IMR-90 (cell line): ENCODE measurements around the gene CC2D1A. TPM values are rescaled to one million over a fixed set of nuclear protein-coding genes. Genes with fewer than 3 reads are reported as not detected.

Experiments
- ATAC-seq: fragments of 200-7000 bp; cut with Tn5 transposase; 2 replicates; pipeline ENCODE4 v1.9.1; 2020; ENCODE audit warnings: low read depth, mild to moderate bottlenecking, moderate library complexity
- BruUV-seq: library from RNA; stranded (reverse); fragments of 400-500 nt; replicated peaks from 2 replicates; lab custom pipeline; 2021; lab: Mats Ljungman, UMichigan
- CTCF ChIA-PET: fragments of 300-600 bp; formaldehyde crosslinking; extraction: SDS; loops from one replicate; lab custom pipeline; 2021; ENCODE audit warnings: antibody characterized with exemption; lab: Yijun Ruan, JAX
- POLR2A ChIA-PET: fragments of 300-600 bp; sonication (Branson Sonifier 250); formaldehyde crosslinking; loops from one replicate; lab custom pipeline; 2022; ENCODE audit warnings: antibody characterized with exemption; ENCODE audit not compliant: unreplicated experiment; lab: Charles Lee
- DNase-seq: peaks from one replicate; pipeline ENCODE4 v3.0.0; 2013
- H2AFZ ChIP-seq: replicated peaks from 2 replicates; pipeline ENCODE3; 2013; ENCODE audit warnings: low read length, mild to moderate bottlenecking; ENCODE audit not compliant: poor library complexity
- H2AK5ac ChIP-seq: 2 replicates; pipeline ENCODE4 v1.6.1; 2013; ENCODE audit warnings: low read depth, low read length, inconsistent platforms
- H2AK9ac ChIP-seq: replicated peaks from 2 replicates; pipeline ENCODE3; 2013; ENCODE audit warnings: mild to moderate bottlenecking, low read depth, low read length, moderate library complexity; ENCODE audit not compliant: poor library complexity
- H2BK120ac ChIP-seq: 2 replicates; pipeline ENCODE4 v1.6.1; 2013; ENCODE audit warnings: low read depth, low read length, inconsistent platforms
- H2BK15ac ChIP-seq: 3 replicates; pipeline ENCODE4 v1.6.1; 2013; ENCODE audit warnings: low read depth, low read length, inconsistent platforms
- H2BK20ac ChIP-seq: 2 replicates; pipeline ENCODE4 v1.6.1; 2013; ENCODE audit warnings: low read depth, mild to moderate bottlenecking, inconsistent platforms, low read length, moderate library complexity
- H2BK5ac ChIP-seq: 2 replicates; pipeline ENCODE4 v1.6.1; 2013; ENCODE audit warnings: mild to moderate bottlenecking, low read depth, low read length, inconsistent platforms; ENCODE audit not compliant: poor library complexity, severe bottlenecking
- H3K14ac ChIP-seq: replicated peaks from 2 replicates; pipeline ENCODE4 v1.6.1; 2013; ENCODE audit warnings: low read depth, low read length, inconsistent platforms
- H3K18ac ChIP-seq: 2 replicates; pipeline ENCODE4 v1.6.1; 2013; ENCODE audit warnings: low read depth, low read length, control low read depth
- H3K23ac ChIP-seq: 2 replicates; pipeline ENCODE4 v1.6.1; 2013; ENCODE audit warnings: low read depth, low read length, inconsistent platforms
- H3K27ac ChIP-seq: 2 replicates; pipeline ENCODE4 v1.5.1; 2013; ENCODE audit warnings: mild to moderate bottlenecking, control low read depth, low read length; ENCODE audit not compliant: insufficient read depth
- H3K27me3 ChIP-seq: 2 replicates; pipeline ENCODE4 v1.6.1; 2013; ENCODE audit warnings: low read length; ENCODE audit not compliant: control insufficient read depth, insufficient read depth
- H3K36me3 ChIP-seq: 2 replicates; pipeline ENCODE4 v1.6.1; 2013; ENCODE audit warnings: low read length, mixed read lengths; ENCODE audit not compliant: control insufficient read depth, insufficient read depth
- H3K4ac ChIP-seq: 2 replicates; pipeline ENCODE4 v1.6.1; 2013; ENCODE audit warnings: low read depth, low read length, inconsistent platforms
- H3K4me1 ChIP-seq: 2 replicates; pipeline ENCODE4 v1.6.1; 2013; ENCODE audit warnings: low read length, mixed read lengths; ENCODE audit not compliant: control insufficient read depth, insufficient read depth
- H3K4me2 ChIP-seq: 2 replicates; pipeline ENCODE4 v1.6.1; 2013; ENCODE audit warnings: low read depth, mild to moderate bottlenecking, control low read depth, low read length, moderate library complexity
- H3K4me3 ChIP-seq: 2 replicates; pipeline ENCODE4 v1.5.1; 2013; ENCODE audit warnings: low read depth, mild to moderate bottlenecking, control low read depth, low read length, moderate library complexity; ENCODE audit not compliant: insufficient read depth
- H3K56ac ChIP-seq: 2 replicates; pipeline ENCODE4 v1.6.1; 2013; ENCODE audit warnings: low read length, inconsistent platforms; ENCODE audit not compliant: insufficient read depth; ENCODE audit errors: extremely low read depth
- H3K79me1 ChIP-seq, 2 experiments: 2 replicates each; pipeline ENCODE4 v1.6.1; 2013; ENCODE audit warnings: low read length in 2 of 2, inconsistent platforms in 1 of 2, low read depth in 1 of 2
- H3K9ac ChIP-seq: 2 replicates; pipeline ENCODE4 v1.6.1; 2013; ENCODE audit warnings: low read depth, low read length, control low read depth
- H3K9me1 ChIP-seq: 2 replicates; pipeline ENCODE4 v1.6.1; 2013; ENCODE audit warnings: low read length, inconsistent platforms; ENCODE audit not compliant: insufficient read depth
- H3K9me3 ChIP-seq: 2 replicates; pipeline ENCODE4 v1.6.1; 2013; ENCODE audit warnings: low read length; ENCODE audit not compliant: control insufficient read depth, insufficient read depth
- H4K20me1 ChIP-seq: 2 replicates; pipeline ENCODE4 v1.6.1; 2013; ENCODE audit warnings: low read length, inconsistent platforms; ENCODE audit not compliant: insufficient read depth
- H4K5ac ChIP-seq: 2 replicates; pipeline ENCODE4 v1.6.1; 2013; ENCODE audit warnings: mild to moderate bottlenecking, low read depth, low read length, control low read depth
- H4K8ac ChIP-seq, 2 experiments: 2 replicates each; pipeline ENCODE4 v1.6.1; 2013; ENCODE audit warnings: low read depth in 2 of 2, low read length in 2 of 2, control low read depth in 1 of 2, inconsistent platforms in 1 of 2
- H4K91ac ChIP-seq: 2 replicates; pipeline ENCODE4 v1.6.1; 2013; ENCODE audit warnings: low read depth, low read length, inconsistent platforms; ENCODE audit not compliant: insufficient read depth
- ELK1 ChIP-seq: fragments of 150-350 bp; IDR thresholded peaks from 2 replicates; pipeline ENCODE4 v1.6.1; 2016; ENCODE audit warnings: low read depth, mild to moderate bottlenecking, low read length, moderate library complexity, borderline replicate concordance
- WGBS, 2 experiments: methylation state at CpG; one replicate each; pipeline versions ENCODE4 v1.1.5 to v1.1.7; 2013; ENCODE audit warnings: missing lambda C conversion rate in 2 of 2; ENCODE audit not compliant: insufficient read length in 1 of 2; ENCODE audit errors: extremely low coverage in 2 of 2; 5-methylcytosine and 5-hydroxymethylcytosine counted together
- dilution Hi-C: fragments of 300-500 bp; cut with HindIII; formaldehyde crosslinking; loops from one replicate; pipeline ENCODE4 v1.14.3; 2018; ENCODE audit warnings: low sequenced_read_pairs; ENCODE audit not compliant: unreplicated experiment
- in situ Hi-C: fragments of 300-500 bp; cut with MboI; formaldehyde crosslinking; loops from 3 replicates; pipeline ENCODE4 v1.14.3; 2019; ENCODE audit warnings: low sequenced_read_pairs, inconsistent platforms, mixed read lengths
- intact Hi-C: fragments of 100-400 bp; cut with micrococcal nuclease; formaldehyde crosslinking; loops from 2 replicates; pipeline ENCODE4 v1.10.0; 2022
- polyA plus RNA-seq, 3 experiments: library from polyadenylated mRNA; depleted of rRNA; stranded (reverse); fragments of >200 nt; gene quantifications; 2 replicates each; pipeline ENCODE4 v1.2.3, GENCODE V29; 2012; ENCODE audit warnings: low replicate concordance in 1 of 3
- total RNA-seq: library from RNA; depleted of rRNA; stranded (reverse); fragments of >200 nt; gene quantifications from 2 replicates; pipeline ENCODE4 v1.2.3, GENCODE V29; 2012

Gene CC2D1A
- total and polyA plus RNA-seq, 2 of the 4 experiments (the other 2 are of a cell fraction) = 4.1 to 14.7 TPM

GRCh38 chr19:13932149-13932637 lies 26.2 kb downstream of the CC2D1A start:
- H3K4me2 ChIP-seq = no peak overlapping the region
- H3K9me1 ChIP-seq = peaks cover 5% of the 10 kb centered on the region
- no peak overlapping the region for H3K23ac ChIP-seq
- H2BK5ac ChIP-seq = no peak overlapping the region
- H3K56ac ChIP-seq = no peak overlapping the region
- peaks cover 2% of the 10 kb centered on the region; the same call in 1 of the 2 replicates for H3K4me1 ChIP-seq
- H2AK9ac ChIP-seq = no peak overlapping the region
- no peak overlapping the region for H3K4ac ChIP-seq
- no peak overlapping the region for H4K8ac ChIP-seq
- no peak for ATAC-seq
- H4K91ac ChIP-seq = no peak overlapping the region
- TF ChIP-seq ELK1 = no peak
- no TSS peak for BruUV-seq
- H3K9ac ChIP-seq = no peak overlapping the region
- no peak overlapping the region for H2AFZ ChIP-seq
- H3K27ac ChIP-seq = no peak overlapping the region
- H3K4me3 ChIP-seq = no peak overlapping the region
- H4K20me1 ChIP-seq = no peaks in the 10 kb centered on the region
- no peak overlapping the region for H2BK120ac ChIP-seq
- dilution Hi-C loops (no loop called here), in situ Hi-C loops (no loop called here), intact Hi-C loops (no loop called here)
- H3K9me3 ChIP-seq = no peaks in the 10 kb centered on the region
- ChIA-PET CTCF (no interaction called here), POLR2A (no interaction called here)
- H3K18ac ChIP-seq = no peak overlapping the region
- H2BK20ac ChIP-seq = no peak overlapping the region
- no peak for DNase-seq
- H3K79me1 ChIP-seq = 0 out of 4 replicates have a peak, but pooled peaks cover 0 to under 1% of the 10 kb centered on the region in 2 experiments
- no peak overlapping the region for H3K14ac ChIP-seq
- H2BK15ac ChIP-seq = no peak overlapping the region
- no peak overlapping the region for H4K5ac ChIP-seq
- H2AK5ac ChIP-seq = no peak overlapping the region
- peaks cover 29% of the 10 kb centered on the region for H3K36me3 ChIP-seq
- H3K27me3 ChIP-seq = no peaks in the 10 kb centered on the region
- WGBS, 2 experiments = 68% methylated on average over 2 of the region's 6 CpGs; no CpG with 5 or more reads in 1 of the 2 experiments
